Suppressor macrophage treated with lipopolysaccharide for 1 hour (primary cell): Measurements from ENCODE around the gene LRRC7.

ENCODE experiments used
- DNase-seq, 3 donors: peaks; one replicate each; pipeline ENCODE4 v3.0.0-alpha.2; 2020 to 2022

Gene LRRC7

GRCh38 chr1:70112838-70113237 lies 545.1 kb downstream of the LRRC7 start:
- no peak for DNase-seq

- no peak for DNase-seq
Measured at GRCh38 chr1:70115315-70115714, 547.6 kb downstream of the LRRC7 start.

DNA sequence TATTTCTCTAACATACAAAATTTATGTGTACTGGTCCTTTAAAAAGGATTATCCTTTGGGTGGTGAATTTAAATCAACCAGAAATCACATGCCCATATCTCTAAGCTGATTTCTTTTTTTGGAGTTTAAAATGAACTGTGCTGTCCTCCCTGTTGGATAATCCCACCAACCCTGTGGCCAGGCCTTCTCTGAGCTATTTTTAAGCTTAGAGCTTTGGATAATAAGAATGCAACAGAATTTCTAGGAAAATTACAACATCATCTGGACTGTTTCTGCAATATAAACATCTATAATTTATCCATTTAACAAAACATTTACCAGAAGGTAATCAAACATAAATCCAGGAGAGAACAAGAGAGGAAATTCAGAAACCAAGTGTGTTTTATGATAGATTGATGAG lies 549.3 kb downstream of the LRRC7 start:
- DNase-seq, result no peak

DNA sequence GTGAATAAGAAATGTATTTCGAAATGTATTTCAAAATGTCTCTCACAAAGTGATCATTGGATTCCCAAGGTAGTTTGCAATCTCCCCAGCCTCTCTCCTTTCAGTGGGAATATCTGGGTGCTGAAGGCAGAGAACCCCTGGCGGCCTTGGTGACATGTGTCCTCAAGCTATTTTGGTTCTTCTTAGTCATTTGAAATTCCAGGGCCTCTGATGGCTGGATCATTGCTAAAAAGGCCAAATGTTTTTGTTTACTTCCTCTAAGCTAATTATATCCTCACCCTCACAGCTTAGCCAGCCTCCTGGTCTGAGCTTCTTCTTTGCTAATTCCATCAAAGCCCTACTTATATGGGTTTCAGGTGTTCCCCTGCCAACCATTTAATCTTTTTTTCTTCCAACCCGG lies 566.4 kb downstream of the LRRC7 start:
- peak; percentile 77 to 84 (median 83) for DNase-seq

DNA sequence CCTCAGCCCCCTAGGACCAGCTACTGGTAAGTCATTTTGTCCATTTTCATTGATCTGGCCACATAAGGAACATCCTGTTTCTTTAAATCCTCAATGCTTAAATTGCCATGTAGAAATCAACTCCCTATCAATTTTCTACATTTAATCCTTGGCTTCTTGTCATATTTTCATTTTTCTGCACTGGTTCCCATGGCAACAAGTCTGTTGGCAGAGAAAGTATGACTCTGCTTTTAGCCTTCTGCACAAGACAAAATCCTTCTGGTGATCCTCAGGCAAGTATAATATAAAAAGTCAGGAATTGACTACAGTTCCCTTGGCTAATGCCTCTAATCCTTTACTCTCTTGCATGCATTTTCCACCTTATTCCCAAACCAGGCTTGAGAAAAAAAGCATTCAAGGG lies 572.6 kb downstream of the LRRC7 start:
- no peak for DNase-seq

DNA sequence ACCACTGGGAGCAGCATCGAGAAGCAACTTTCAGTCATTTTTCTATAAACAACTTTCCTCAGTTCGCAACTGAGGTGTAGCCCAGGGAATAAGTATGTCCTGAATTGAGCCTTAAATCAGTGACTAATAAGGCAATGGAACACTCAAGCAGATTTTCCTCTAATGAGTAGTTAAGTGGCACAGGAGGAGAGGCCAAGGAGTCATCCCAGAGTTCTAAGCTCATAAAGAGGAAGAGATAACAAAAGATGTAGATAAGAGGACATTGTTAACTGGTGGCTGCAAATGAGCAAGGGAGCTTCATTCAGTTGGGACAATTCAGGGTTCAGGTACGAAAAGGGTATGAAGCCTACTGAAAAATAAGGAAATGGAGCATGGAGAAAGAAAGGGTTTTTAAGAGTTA lies 573.2 kb downstream of the LRRC7 start:
- DNase-seq, result no peak

GRCh38 chr1:70142075-70142474 lies 574.4 kb downstream of the LRRC7 start:
- DNase-seq, result no peak

DNA sequence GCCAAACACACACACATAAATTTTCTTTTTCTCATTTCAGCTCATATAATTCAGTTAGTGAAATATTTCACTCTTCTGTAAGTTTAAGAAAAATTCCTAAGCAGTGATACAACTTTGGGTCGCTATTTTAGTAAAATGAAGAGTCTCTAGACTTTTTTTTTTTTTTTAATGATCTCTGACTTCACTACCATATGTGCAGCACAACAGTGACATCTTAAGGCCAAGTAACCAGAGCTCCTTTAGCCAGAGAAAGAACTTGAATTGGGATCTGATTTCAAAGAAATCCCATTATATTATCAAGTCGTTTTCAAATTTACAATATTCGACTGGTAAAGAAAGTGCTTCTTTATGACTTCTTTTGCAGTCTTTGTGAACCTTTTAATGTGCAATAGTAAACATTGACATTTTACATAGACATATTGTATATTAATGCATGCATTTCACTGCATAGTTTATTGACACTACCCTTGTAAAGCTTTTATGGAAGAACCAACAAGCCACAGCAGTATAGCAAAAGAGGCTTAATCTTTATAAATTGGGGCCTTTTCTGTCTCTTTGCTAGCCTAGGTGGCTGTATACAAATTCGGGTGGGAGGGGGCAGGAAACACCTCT lies 575.4 kb downstream of the LRRC7 start:
- no peak for DNase-seq

- DNase-seq, result peak in 1 of 3 donors; percentile 13
Measured at GRCh38 chr1:70146488-70146887, 578.8 kb downstream of the LRRC7 start.

DNA sequence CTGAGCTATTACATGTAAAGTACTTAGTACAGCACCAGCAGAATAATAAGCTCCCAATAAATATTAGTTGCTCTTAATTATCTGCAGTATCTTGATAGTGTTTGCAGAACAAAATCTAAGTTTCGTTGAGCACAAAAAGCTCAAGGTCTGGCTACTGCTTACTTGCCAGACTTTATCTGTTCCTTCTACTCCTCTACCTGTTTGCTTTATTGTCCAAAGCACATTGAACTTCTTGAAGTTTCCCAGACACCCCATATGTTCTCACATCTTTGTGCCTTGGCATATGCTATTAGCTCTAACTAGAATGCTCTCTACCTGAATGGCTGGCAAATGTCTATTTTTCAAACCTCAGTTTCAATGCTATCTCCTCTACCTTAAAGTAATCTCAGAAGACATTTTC lies 582.7 kb downstream of the LRRC7 start:
- DNase-seq, result no peak

DNA sequence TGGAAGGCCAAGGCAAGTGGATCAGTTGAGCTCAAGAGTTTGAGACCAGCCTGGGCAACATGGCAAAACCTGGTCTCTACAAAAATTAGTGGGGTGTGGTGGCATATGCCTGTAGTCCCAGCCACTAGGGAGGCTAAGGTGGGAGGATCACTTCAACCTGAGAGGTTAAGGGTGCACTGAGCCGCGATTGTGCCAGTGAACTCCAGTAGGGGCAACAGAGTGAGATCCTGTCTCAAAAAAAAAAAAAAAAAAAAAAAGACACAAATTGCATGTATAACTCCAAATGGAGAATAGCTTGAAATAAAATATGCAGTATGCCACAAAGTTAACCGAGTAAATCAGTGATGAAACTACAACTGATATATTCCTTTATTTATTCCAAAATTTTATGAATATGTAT lies 586.0 kb downstream of the LRRC7 start:
- DNase-seq, result no peak

DNA sequence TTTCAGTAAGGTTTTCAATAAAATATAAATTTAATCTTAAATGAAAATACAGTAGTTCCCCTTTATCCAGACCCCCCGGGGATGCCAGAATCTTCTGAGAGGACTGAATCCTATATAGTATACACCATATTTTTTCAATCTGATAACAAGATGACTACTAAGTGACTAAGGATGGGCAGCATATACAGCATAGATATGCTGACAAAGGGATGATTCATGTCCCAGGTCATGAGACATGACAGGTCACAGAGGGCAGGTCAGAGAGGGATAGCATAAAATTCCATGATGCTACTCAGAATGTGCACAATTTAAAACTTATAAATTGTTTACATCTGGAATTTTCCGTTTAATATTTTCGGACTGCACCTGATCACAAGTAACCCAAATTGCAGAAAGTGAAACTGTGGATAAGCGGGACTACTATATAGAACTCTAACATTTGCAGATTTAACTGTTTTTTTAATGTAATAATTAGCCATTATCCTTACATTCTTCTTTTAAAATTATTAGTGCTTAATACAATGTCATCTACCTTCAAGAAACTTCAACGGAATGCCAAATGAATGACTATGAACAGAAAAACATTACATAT lies 588.9 kb downstream of the LRRC7 start:
- peak; percentile 38 to 61 (median 55) for DNase-seq

- no peak for DNase-seq
Measured at GRCh38 chr1:70164350-70164749, 596.6 kb downstream of the LRRC7 start.

DNA sequence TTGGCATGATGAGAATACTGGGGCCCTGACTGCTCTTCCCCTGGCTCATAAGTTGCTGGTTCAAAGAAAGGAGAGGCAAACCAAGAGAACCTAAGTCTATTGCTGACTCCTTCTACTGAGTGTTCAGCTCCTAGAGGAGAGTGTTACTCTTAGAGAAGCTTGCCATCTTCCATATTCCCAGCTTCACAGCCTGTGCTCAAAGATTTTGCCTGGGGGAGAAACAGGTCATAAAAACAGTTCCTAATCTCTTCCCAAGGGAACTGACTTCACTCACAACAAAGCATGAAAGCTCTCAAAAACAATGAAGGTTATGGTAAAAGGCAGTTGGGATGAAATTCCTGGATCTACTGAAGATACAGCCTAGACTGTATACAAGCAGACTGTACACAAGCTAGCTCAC lies 600.6 kb downstream of the LRRC7 start:
- DNase-seq, result no peak

DNA sequence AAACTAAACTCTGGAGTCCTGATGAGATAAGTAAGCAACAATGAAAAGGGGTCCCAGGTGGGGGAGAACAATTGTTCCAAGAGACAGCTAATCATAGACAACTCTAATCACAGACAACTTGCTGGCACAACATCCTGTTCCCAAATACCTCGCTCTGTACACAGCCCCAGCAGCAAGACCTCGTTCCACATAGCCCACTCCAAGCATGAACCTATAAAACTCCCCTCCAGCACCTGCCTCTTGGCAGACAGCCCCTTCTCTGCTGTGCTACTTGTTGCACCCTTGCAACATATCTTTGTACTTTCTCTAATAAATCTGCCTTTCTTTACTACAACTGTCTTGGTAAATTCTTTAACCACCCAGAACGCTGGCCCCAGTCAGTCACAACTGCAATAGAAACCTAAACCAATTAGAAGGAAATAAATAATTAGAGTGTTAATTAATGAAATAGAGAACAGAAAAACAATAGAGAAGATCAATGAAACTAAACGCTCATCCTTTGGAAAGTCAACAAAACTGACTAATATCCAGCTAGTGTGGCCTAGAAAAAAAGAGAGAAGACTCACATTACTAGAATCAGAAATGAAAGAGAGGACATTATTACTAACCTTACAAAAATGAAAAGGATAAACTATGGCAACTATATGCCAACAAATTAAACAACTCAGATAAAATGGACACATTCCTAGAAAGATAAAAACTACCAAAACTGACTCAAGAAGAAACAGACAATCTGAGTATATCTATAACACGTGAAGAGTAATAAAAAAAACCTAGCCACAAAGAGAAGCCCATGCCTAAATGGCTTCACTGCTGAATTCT lies 601.5 kb downstream of the LRRC7 start:
- no peak for DNase-seq

DNA sequence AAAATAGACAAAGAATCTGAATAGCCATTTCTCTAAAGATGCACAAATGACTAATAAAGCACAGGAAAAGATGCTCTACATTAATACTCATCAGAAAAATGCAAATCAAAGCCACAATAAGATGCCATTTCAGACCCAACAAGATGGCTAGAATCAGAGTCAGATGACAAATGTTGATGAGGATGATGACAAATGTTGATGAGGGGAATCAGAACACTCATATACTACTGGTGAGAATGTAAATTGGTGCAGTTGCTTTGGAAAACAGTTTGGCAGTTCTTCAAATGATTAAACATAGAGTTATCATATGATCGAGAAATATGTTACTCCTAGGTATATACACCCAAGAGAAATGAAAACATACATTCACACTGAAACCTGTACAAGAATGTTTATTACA lies 603.8 kb downstream of the LRRC7 start:
- peak in 1 of 3 donors; percentile 22 for DNase-seq
